GM10248 (cell line): ENCODE measurements around the gene TATDN2.

ENCODE experiments used
- CTCF ChIA-PET: fragments of 300-600 bp; sonication (Branson Sonifier 250); formaldehyde crosslinking; extraction: SDS; loops from one replicate; lab custom pipeline; 2021; ENCODE audit warnings: antibody characterized with exemption; lab: Yijun Ruan, JAX
- POLR2A ChIA-PET: fragments of 350-650 bp; sonication (Branson Sonifier 250); formaldehyde crosslinking; extraction: SDS; loops from one replicate; lab custom pipeline; 2020; ENCODE audit warnings: antibody characterized with exemption; lab: Yijun Ruan, JAX
- DNase-seq: peaks from one replicate; pipeline ENCODE4 v3.0.0; 2012; ENCODE audit errors: extremely low spot score
- CTCF ChIP-seq: IDR thresholded peaks from 2 replicates; pipeline ENCODE4 v1.5.1; 2012; ENCODE audit warnings: mild to moderate bottlenecking, low read depth; ENCODE audit errors: extremely low read depth, missing control alignments, control extremely low read depth

TATDN2 gene

DNA sequence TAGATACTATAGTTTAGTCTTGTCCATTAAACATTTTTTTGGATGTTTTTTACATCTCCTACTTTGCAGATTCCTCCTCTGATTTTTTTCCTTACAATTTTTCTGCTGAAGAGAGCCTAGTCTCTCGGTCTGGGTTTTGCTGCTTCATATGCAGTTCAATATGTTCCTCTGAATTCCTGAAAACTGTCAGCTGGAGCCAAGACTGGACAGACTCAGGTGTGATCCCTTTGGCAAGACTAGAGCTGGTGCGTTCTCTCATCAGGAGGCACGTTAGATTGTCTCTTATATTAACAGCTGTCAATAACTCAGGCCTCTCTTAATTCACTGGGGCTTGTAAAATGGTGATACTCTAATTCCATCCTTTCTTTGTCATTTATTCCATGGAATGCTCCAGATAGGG is 57.9 kb downstream of the TATDN2 start:
- POLR2A ChIA-PET = interaction anchor here (1.6 kb wide), 1 partner anchor 10 kb away, joined by 5 read pairs; no protein-coding TSS in a partner anchor
- TF ChIP-seq CTCF = no peak
- CTCF ChIA-PET = no interaction called here
- no peak for DNase-seq

DNA sequence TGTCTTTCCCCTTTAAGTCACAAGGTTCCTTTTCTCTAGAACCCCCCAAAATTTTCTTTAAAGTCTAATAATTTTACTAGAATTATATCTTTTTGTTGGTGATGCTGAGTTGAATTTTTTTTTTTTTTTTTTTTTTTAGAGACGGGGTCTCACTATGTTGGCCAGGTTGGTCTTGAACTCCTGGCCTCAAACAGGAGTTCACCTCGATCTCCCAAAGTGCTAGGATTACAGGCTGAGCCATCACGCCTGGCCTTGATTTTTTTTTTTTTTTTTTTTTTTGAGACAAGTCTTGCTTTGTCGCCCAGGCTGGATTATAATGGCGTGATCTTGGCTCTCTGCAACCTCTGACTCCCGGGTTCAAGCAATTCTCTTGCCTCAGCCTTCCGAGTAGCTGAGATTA is 60.4 kb downstream of the TATDN2 start:
- DNase-seq = no peak
- no peak for TF ChIP-seq CTCF
- CTCF ChIA-PET = no interaction called here
- POLR2A ChIA-PET = interaction anchor here (0.7 to 1.1 kb wide), 2 partner anchors 10 to 1876 kb away, joined by 6 read pairs; no protein-coding TSS in a partner anchor

DNA sequence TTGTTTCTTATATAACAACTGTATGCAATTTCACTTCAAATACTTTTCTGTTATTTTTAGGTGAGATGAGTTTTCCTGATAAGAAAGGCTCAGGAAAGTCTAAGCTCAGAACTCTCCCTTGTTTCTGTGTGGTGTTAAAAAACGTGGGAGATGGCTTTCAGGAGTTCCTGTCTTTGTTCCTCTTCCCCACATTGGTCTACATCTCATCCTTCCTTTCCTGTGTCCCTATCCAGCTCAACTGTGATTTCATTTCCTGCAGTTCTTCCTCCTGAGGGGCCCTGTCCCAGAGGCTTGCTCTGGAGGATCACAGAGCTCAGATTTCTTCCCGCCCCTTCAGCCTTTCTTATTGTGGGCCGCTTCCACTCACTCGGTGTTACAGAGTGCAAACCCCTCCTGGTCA is 61.5 kb downstream of the TATDN2 start:
- DNase-seq = no peak
- TF ChIP-seq CTCF = no peak
- POLR2A ChIA-PET = interaction anchor here (1.1 kb wide), 1 partner anchor 9 kb away, joined by 6 read pairs; no protein-coding TSS in a partner anchor
- CTCF ChIA-PET = interaction anchor here (1.1 to 1.3 kb wide), 2 partner anchors 8 to 17 kb away, joined by 3 read pairs; partner anchors contain the start of gene GHRL

- CTCF ChIA-PET = interaction anchor here (1.3 kb wide), 1 partner anchor 18 kb away, joined by 3 read pairs; the partner anchor contains the start of gene GHRL
- no peak for DNase-seq
- TF ChIP-seq CTCF = no peak
- POLR2A ChIA-PET = no interaction called here
Measured at GRCh38 chr3:10310578-10310977, 62.3 kb downstream of the TATDN2 start.

DNA sequence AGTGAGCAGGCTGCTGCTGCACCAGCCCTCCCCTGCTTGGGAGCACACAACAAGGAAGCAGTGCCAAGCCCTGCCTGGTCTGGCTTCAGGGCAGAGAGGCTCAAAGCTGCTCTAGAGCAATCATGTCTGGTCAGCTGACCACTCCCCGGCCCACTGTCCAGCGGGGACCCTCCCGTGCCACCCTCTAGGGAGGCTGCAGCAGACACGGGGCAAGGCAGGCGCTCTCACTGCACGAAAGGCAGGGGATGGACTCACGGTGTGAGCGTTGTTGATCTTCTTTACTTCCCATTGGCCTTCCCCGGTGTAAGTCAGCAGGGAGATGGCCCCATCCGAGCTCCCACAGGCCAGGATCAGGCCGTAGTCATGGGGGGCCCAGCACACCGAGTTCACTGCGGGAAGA is 63.5 kb downstream of the TATDN2 start:
- POLR2A ChIA-PET = interaction anchor here (0.9 kb wide), 1 partner anchor 9 kb away, joined by 3 read pairs; the partner anchor contains the start of gene SEC13
- TF ChIP-seq CTCF = no peak
- no peak for DNase-seq
- CTCF ChIA-PET = interaction anchor here (0.8 to 1.4 kb wide), 3 partner anchors 9 to 10 kb away, joined by 3 to 4 read pairs (median 3); no protein-coding TSS in a partner anchor

- ChIA-PET CTCF (interaction anchor here (0.8 to 1.4 kb wide), 3 partner anchors 8 to 9 kb away, joined by 3 to 4 read pairs (median 3); no protein-coding TSS in a partner anchor), POLR2A (interaction anchor here (0.9 kb wide), 1 partner anchor 9 kb away, joined by 3 read pairs; the partner anchor contains the start of gene SEC13)
- TF ChIP-seq CTCF = no peak
- DNase-seq = no peak
Measured at GRCh38 chr3:10312391-10312790, 64.1 kb downstream of the TATDN2 start.

- ChIA-PET POLR2A (no interaction called here), CTCF (interaction anchor here (0.8 kb wide), 1 partner anchor 8 kb away, joined by 4 read pairs; no protein-coding TSS in a partner anchor)
- no peak for DNase-seq
- no peak for TF ChIP-seq CTCF
Measured at GRCh38 chr3:10312861-10313260, 64.6 kb downstream of the TATDN2 start.
